Neural crest cell (in vitro differentiated cells): ENCODE measurements around the gene HRK. TPM values are rescaled to one million over a fixed set of nuclear protein-coding genes. Genes with fewer than 3 reads are reported as not detected.

Experiments used
- DNase-seq: peaks from one replicate; pipeline ENCODE4 v3.0.0; 2021; ENCODE audit warnings: low read depth, mixed read lengths, low spot score
- H3K27ac Mint-ChIP-seq: one replicate; pipeline ENCODE4 v1.8.0; 2021; ENCODE audit warnings: mild to moderate bottlenecking, mixed read lengths; ENCODE audit not compliant: unreplicated experiment
- H3K27me3 Mint-ChIP-seq: 2 replicates; pipeline ENCODE4 v1.8.0; 2021; ENCODE audit warnings: low read depth, mild to moderate bottlenecking, mixed read lengths
- H3K36me3 Mint-ChIP-seq: 2 replicates; pipeline ENCODE4 v1.8.0; 2021; ENCODE audit warnings: low read depth, mild to moderate bottlenecking, mixed read lengths
- H3K4me1 Mint-ChIP-seq: 2 replicates; pipeline ENCODE4 v1.8.0; 2021; ENCODE audit warnings: mixed read lengths
- H3K4me3 Mint-ChIP-seq: one replicate; pipeline ENCODE4 v1.8.0; 2021; ENCODE audit warnings: mild to moderate bottlenecking, mixed read lengths
- H3K9me3 Mint-ChIP-seq: 2 replicates; pipeline ENCODE4 v1.8.0; 2021; ENCODE audit warnings: mixed read lengths
- CTCF ChIP-seq: fragments of 200-600 bp; sonication (generic); conservative IDR thresholded peaks from 2 replicates; pipeline ENCODE4 v1.5.0; 2021; ENCODE audit warnings: antibody characterized with exemption, mild to moderate bottlenecking
- total RNA-seq: library from RNA; stranded (reverse); gene quantifications from 2 replicates; pipeline ENCODE4 v1.2.1, GENCODE V29; 2021

HRK gene
- total RNA-seq, 1 donor from 2014 or later = 2.2 TPM

- DNase-seq = no peak
- Mint-ChIP-seq H3K9me3 (no peaks in the 10 kb centered on the region), H3K4me3 (no peak overlapping the region), H3K27me3 (no peaks in the 10 kb centered on the region), H3K36me3 (peaks cover 7% of the 10 kb centered on the region), H3K4me1 (peaks cover 11% of the 10 kb centered on the region), H3K27ac (no peak overlapping the region)
- no peak for TF ChIP-seq CTCF
Measured at GRCh38 chr12:116918464-116918863, 37.2 kb upstream of the HRK start.

- H3K4me1 Mint-ChIP-seq = peaks cover 16% of the 10 kb centered on the region
- no peaks in the 10 kb centered on the region for H3K27me3 Mint-ChIP-seq
- peaks cover 7% of the 10 kb centered on the region for H3K36me3 Mint-ChIP-seq
- H3K9me3 Mint-ChIP-seq = no peaks in the 10 kb centered on the region
- H3K4me3 Mint-ChIP-seq = no peak overlapping the region
- no peak for DNase-seq
- H3K27ac Mint-ChIP-seq = no peak overlapping the region
- no peak for TF ChIP-seq CTCF
Measured at GRCh38 chr12:116916714-116917114, 35.5 kb upstream of the HRK start.

- DNase-seq = no peak
- Mint-ChIP-seq H3K4me3 (no peak overlapping the region), H3K9me3 (no peaks in the 10 kb centered on the region), H3K36me3 (peaks cover 7% of the 10 kb centered on the region), H3K27me3 (no peaks in the 10 kb centered on the region), H3K4me1 (peaks cover 21% of the 10 kb centered on the region), H3K27ac (no peak overlapping the region)
- no peak for TF ChIP-seq CTCF
Measured at GRCh38 chr12:116916122-116916521, 34.9 kb upstream of the HRK start.

- no peak overlapping the region for H3K27ac Mint-ChIP-seq
Measured at GRCh38 chr12:116915326-116915725, 34.1 kb upstream of the HRK start.

GRCh38 chr12:116910645-116911451 lies 29.6 kb upstream of the HRK start, which contains the start of gene FBXW8:
FBXW8 (plus strand) TSS chr12:116910950; CDS start chr12:116911038, 88 bp downstream.
- Mint-ChIP-seq H3K9me3 (peaks cover 3% of the 10 kb centered on the region), H3K27ac (peak within 1 kb of the TSS; percentile 10), H3K4me3 (peak within 1 kb of the TSS; percentile 88), H3K27me3 (peaks cover 16% of the 10 kb centered on the region), H3K36me3 (peaks cover 3% of the 10 kb centered on the region), H3K4me1 (peaks cover 17% of the 10 kb centered on the region)
- TF ChIP-seq CTCF = no peak
- peak; percentile 82 for DNase-seq

More at GRCh38 chr12:116915326-116915725, 34.1 kb upstream of the HRK start:
- no peak for TF ChIP-seq CTCF
- H3K9me3 Mint-ChIP-seq = peaks cover 3% of the 10 kb centered on the region
- peaks cover 7% of the 10 kb centered on the region for H3K36me3 Mint-ChIP-seq
- no peaks in the 10 kb centered on the region for H3K27me3 Mint-ChIP-seq
- no peak for DNase-seq
- H3K4me1 Mint-ChIP-seq = peaks cover 26% of the 10 kb centered on the region
- peak overlapping the region; percentile 57 for H3K4me3 Mint-ChIP-seq
